Thyroid gland (tissue), 4 donors: Measurements from ENCODE around the gene VOPP1.

Experiments
- CTCF ChIP-seq, 6 experiments: fragments of 200-600 bp in 3 of 6; fragments of 450-650 bp in 3 of 6; sonication (generic) in 3 of 6; IDR thresholded peaks; one replicate each; pipeline ENCODE4 v1.5.1; 2016 to 2019; ENCODE audit warnings: antibody characterized with exemption in 6 of 6, mild to moderate bottlenecking in 2 of 6, inconsistent platforms in 1 of 6, moderate library complexity in 1 of 6
- POLR2A ChIP-seq, 2 donors: fragments of 450-650 bp; IDR thresholded peaks; one replicate each; pipeline ENCODE4 v1.6.1; 2017; ENCODE audit warnings: antibody characterized with exemption in 2 of 2, mild to moderate bottlenecking in 2 of 2, moderate library complexity in 1 of 2

DNA sequence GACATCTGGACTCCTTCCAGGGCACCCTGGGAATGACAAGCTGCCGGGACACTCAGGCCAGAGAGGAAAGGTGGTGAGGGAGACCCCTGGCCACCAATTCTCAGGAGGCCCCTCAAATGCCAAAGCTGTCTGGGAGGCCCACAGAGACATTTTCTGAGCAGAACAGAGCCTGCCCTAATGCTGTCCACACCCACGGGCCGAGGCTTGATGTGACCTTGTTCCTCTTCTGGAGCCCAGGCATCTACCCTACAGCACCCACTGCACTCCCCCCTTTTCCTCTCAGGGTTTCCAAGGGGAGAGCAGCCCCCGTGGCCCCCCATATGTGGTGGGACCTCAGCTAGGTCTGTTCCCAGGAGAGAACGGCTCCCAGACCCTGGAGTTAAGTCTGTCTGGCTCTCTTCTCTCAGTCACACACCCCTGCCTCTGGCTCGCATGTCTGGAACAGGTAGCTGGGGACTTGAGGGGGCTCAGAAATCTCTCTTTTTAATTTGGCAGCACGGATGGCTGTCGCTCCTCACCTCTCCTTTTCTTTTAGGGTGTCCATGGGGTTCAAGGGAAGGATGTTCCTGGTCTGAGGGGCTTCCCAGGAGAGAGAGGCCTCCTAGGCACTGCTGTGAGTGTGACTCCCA lies 16.8 kb upstream of the VOPP1 start:
- no peak for TF ChIP-seq CTCF (IDR thresholded peaks at IDR 0.05)
- TF ChIP-seq POLR2A (IDR thresholded peaks at IDR 0.05) = no peak
